Placental pericyte (primary cell): ENCODE data around the gene SPDYE8. TPM values are rescaled to one million over a fixed set of nuclear protein-coding genes. Genes with fewer than 3 reads are reported as not detected.

Source experiments
- small RNA-seq: library from RNA; depleted of rRNA; stranded (forward); fragments of <200 nt; gene quantifications from one replicate; pipeline ENCODE3, GENCODE V24; 2012; ENCODE audit warnings: low replicate concordance
- total RNA-seq: library from RNA; depleted of rRNA; stranded (reverse); fragments of >200 nt; gene quantifications from 2 replicates; pipeline ENCODE4 v1.2.3, GENCODE V29; 2012

SPDYE8 gene
- not detected in 2 replicates for total RNA-seq

GRCh38 chr7:73029666-73030065 is at the start of gene SPDYE8:
SPDYE8 (minus strand) TSS chr7:73029766; CDS start chr7:73027966, 1,800 bp downstream.

GRCh38 chr7:73057811-73058210 is 28.2 kb upstream of the SPDYE8 start, which contains the start of gene SPDYE11:
SPDYE11 (minus strand) TSS chr7:73057911; CDS start chr7:73056111, 1,800 bp downstream.

Small RNAs within 50 kb of the gene (small RNA-seq; reads per million reads assigned to genes)
- gene RF00019 = not detected

Other genes starting within 250 kb of the SPDYE8 start
- gene TYW1B, start 201.6 kb downstream of the SPDYE8 start, total RNA-seq = 1.7 and 4.8 TPM in 2 replicates
- 10.5 and 11.9 TPM in 2 replicates for gene POM121, start 104.7 kb downstream of the SPDYE8 start, total RNA-seq
- gene TRIM74, start 60.3 kb downstream of the SPDYE8 start, total RNA-seq = not detected in 2 replicates
- gene SPDYE11, start 28.1 kb upstream of the SPDYE8 start, total RNA-seq = not detected in 2 replicates
- not detected in 2 replicates for gene SPDYE9, start 56.3 kb upstream of the SPDYE8 start, total RNA-seq